Sigmoid colon (tissue), 7 donors: Measurements from ENCODE around the gene MBOAT1. TPM values are rescaled to one million over a fixed set of nuclear protein-coding genes. Genes with fewer than 3 reads are reported as not detected.

ENCODE experiments used
- DNase-seq: peaks from one replicate; pipeline ENCODE4 v3.0.0-alpha.2; 2019
- H3K27ac ChIP-seq, 4 donors: fragments of 200-600 bp; sonication (generic); one replicate each; pipeline ENCODE4 v1.5.1; 2016 to 2019; ENCODE audit warnings: mild to moderate bottlenecking in 1 of 4
- H3K27me3 ChIP-seq, 3 donors: fragments of 200-600 bp; sonication (generic); one replicate each; pipeline ENCODE4 v1.5.1; 2019; ENCODE audit warnings: mild to moderate bottlenecking in 1 of 3
- H3K36me3 ChIP-seq, 4 donors: fragments of 200-600 bp; sonication (generic); one replicate each; pipeline ENCODE4 v1.5.1; 2016 to 2019
- H3K4me1 ChIP-seq, 4 donors: fragments of 200-600 bp; sonication (generic); one replicate each; pipeline ENCODE4 v1.5.1; 2017 to 2019
- H3K4me3 ChIP-seq, 4 donors: fragments of 200-600 bp; sonication (generic); one replicate each; pipeline ENCODE4 v1.5.1; 2017 to 2019; ENCODE audit warnings: mild to moderate bottlenecking in 2 of 4, moderate library complexity in 1 of 4
- H3K9me3 ChIP-seq, 4 donors: fragments of 200-600 bp in 3 of 4; sonication (generic) in 3 of 4; one replicate each; pipeline versions ENCODE4 v1.5.1 to v1.6.1; 2013 to 2019
- CTCF ChIP-seq, 4 experiments: fragments of 450-650 bp in 3 of 4; fragments of 200-600 bp in 1 of 4; IDR thresholded peaks; one replicate each; pipeline ENCODE4 v1.5.1; 2016 to 2019; ENCODE audit warnings: antibody characterized with exemption in 4 of 4, mild to moderate bottlenecking in 3 of 4, moderate library complexity in 2 of 4
- EP300 ChIP-seq, 4 donors: sonication (generic); formaldehyde crosslinking; IDR thresholded peaks; one replicate each; pipeline ENCODE4 v1.6.1; 2017; ENCODE audit warnings: antibody characterized with exemption in 4 of 4
- POLR2A ChIP-seq, 2 donors: fragments of 450-650 bp; IDR thresholded peaks; one replicate each; pipeline ENCODE4 v1.6.1; 2016; ENCODE audit warnings: antibody characterized with exemption in 2 of 2, mild to moderate bottlenecking in 2 of 2, moderate library complexity in 2 of 2
- POLR2AphosphoS5 ChIP-seq, 4 donors: sonication (generic); formaldehyde crosslinking; IDR thresholded peaks; one replicate each; pipeline ENCODE4 v1.6.1; 2017; ENCODE audit warnings: antibody characterized with exemption in 4 of 4
- WGBS, 2 donors: extraction: QIAGEN DNeasy Blood & Tissue Kit; methylation state at CpG; one replicate each; pipeline ENCODE4 v1.1.7; 2013; 5-methylcytosine and 5-hydroxymethylcytosine counted together
- intact Hi-C: fragments of 100-400 bp; cut with DNase I; formaldehyde crosslinking; loops from one replicate; pipeline ENCODE4 v1.15.1; 2023
- polyA plus RNA-seq, 3 donors: library from polyadenylated mRNA; stranded (reverse); fragments of 200-250 nt; gene quantifications; one replicate each; pipeline ENCODE4 v1.2.3, GENCODE V29; 2013
- total RNA-seq, 4 donors: library from RNA; depleted of rRNA; stranded (reverse); fragments of >200 nt; gene quantifications; one replicate each; pipeline ENCODE4 v1.1.0, GENCODE V29; 2016
- donor health status: healthy with polysubstance abuse.
- donor health status: Bipolar disorder and iron deficiency.
- donor health status: healthy.

The MBOAT1 gene
- total and polyA plus RNA-seq, 7 donors: 2.4 to 16.6 (median 10.7) TPM

- WGBS, 2 donors: 39 to 74% methylated on average over 2 of the region's 2 CpGs
- H3K4me1 ChIP-seq: peaks cover 0 to 26% (median 13%) of the 10 kb centered on the region in 4 donors
- H3K4me3 ChIP-seq: no peak overlapping the region
- TF ChIP-seq EP300 (IDR thresholded peaks at IDR 0.05) (no peak), POLR2A (IDR thresholded peaks at IDR 0.05) (no peak), CTCF (IDR thresholded peaks at IDR 0.05) (no peak), POLR2AphosphoS5 (IDR thresholded peaks at IDR 0.05) (no peak)
- H3K27me3 ChIP-seq: no peaks in the 10 kb centered on the region
- no peak overlapping the region for H3K27ac ChIP-seq
- DNase-seq: no peak
- intact Hi-C loops: no loop called here
- peaks cover 0 to 5% (median 2%) of the 10 kb centered on the region in 4 donors for H3K36me3 ChIP-seq
- H3K9me3 ChIP-seq: no peaks in the 10 kb centered on the region
Observed at GRCh38 chr6:20178327-20178726, 33.9 kb downstream of the MBOAT1 start.

GRCh38 chr6:20175810-20176410, 36.4 kb downstream of the MBOAT1 start:
- Histone ChIP-seq H3K36me3 (peaks cover 0 to 5% (median 2%) of the 10 kb centered on the region in 4 donors), H3K9me3 (no peaks in the 10 kb centered on the region), H3K27ac (no peak overlapping the region), H3K4me3 (no peak overlapping the region), H3K27me3 (no peaks in the 10 kb centered on the region), H3K4me1 (peaks cover 0 to 13% (median 1%) of the 10 kb centered on the region in 4 donors)
- intact Hi-C loops: no loop called here
- DNase-seq: no peak
- TF ChIP-seq EP300 (IDR thresholded peaks at IDR 0.05) (no peak), CTCF (IDR thresholded peaks at IDR 0.05) (no peak), POLR2AphosphoS5 (IDR thresholded peaks at IDR 0.05) (no peak), POLR2A (IDR thresholded peaks at IDR 0.05) (no peak)
- 65 to 88% methylated on average over 4 of the region's 4 CpGs for WGBS, 2 donors

- Histone ChIP-seq H3K36me3 (peaks cover 0 to under 1% (median 0%) of the 10 kb centered on the region in 4 donors), H3K4me3 (no peak overlapping the region), H3K4me1 (peaks cover 0 to 26% (median 10%) of the 10 kb centered on the region in 4 donors), H3K27ac (peak overlapping the region in 1 of 4 donors; percentile 9), H3K9me3 (no peaks in the 10 kb centered on the region), H3K27me3 (no peaks in the 10 kb centered on the region)
- intact Hi-C loops: no loop called here
- DNase-seq: no peak
- TF ChIP-seq EP300 (IDR thresholded peaks at IDR 0.05) (no peak), CTCF (IDR thresholded peaks at IDR 0.05) (no peak), POLR2AphosphoS5 (IDR thresholded peaks at IDR 0.05) (no peak), POLR2A (IDR thresholded peaks at IDR 0.05) (no peak)
- 54 to 74% methylated on average over 13 of the region's 13 CpGs for WGBS, 2 donors
Observed at GRCh38 chr6:20173833-20174792, 38.2 kb downstream of the MBOAT1 start.

GRCh38 chr6:20172842-20173456, 39.3 kb downstream of the MBOAT1 start:
- 94 to 98% methylated on average over 3 of the region's 3 CpGs for WGBS, 2 donors
- intact Hi-C loops: no loop called here
- Histone ChIP-seq H3K9me3 (no peaks in the 10 kb centered on the region), H3K27ac (no peak overlapping the region), H3K4me3 (no peak overlapping the region), H3K4me1 (peaks cover 0 to 31% (median 13%) of the 10 kb centered on the region in 4 donors), H3K36me3 (no peaks in the 10 kb centered on the region), H3K27me3 (no peaks in the 10 kb centered on the region)
- no peak for TF ChIP-seq POLR2AphosphoS5 (IDR thresholded peaks at IDR 0.05)
- TF ChIP-seq POLR2A (IDR thresholded peaks at IDR 0.05): no peak
- no peak for TF ChIP-seq CTCF (IDR thresholded peaks at IDR 0.05)
- TF ChIP-seq EP300 (IDR thresholded peaks at IDR 0.05): no peak
- no peak for DNase-seq
